ENCODE results near the gene SSB. TPM values are rescaled to one million over a fixed set of nuclear protein-coding genes. Genes with fewer than 3 reads are reported as not detected.
A peak's percentile ranks its signal among the peaks of the same experiment; 100 is the strongest.

SSB gene
- total and polyA plus RNA-seq, 9 of the 15 experiments (the other 6 are each of a cell fraction or from before 2014, with no cell fraction given), result 317 to 849 (median 515) TPM

- TF ChIP-seq REST (IDR thresholded peaks at IDR 0.05; ENCODE audit: borderline replicate concordance), result peak; percentile 15; the same call in 1 of the 2 replicates
- TF ChIP-seq REST (CRISPR knock-in tag; IDR thresholded peaks at IDR 0.05; ENCODE audit: low read depth), result peak; percentile 23; the same call in 1 of the 2 replicates
- peak in 1 of 2 experiments; percentile 60 for TF ChIP-seq NRF1 (conservative IDR thresholded peaks at IDR 0.05 in 1 of 2, IDR thresholded peaks at IDR 0.05 in 1 of 2)
- TF ChIP-seq EGR1 (conservative IDR thresholded peaks at IDR 0.05), result peak; percentile 75
- TF ChIP-seq NR2C2 (CRISPR knock-in tag; IDR thresholded peaks at IDR 0.05), result peak; percentile 47; the same call in 1 of the 2 replicates
- no peak for TF ChIP-seq NR2C2 (tag; IDR thresholded peaks at IDR 0.05)
- TF ChIP-seq MGA (IDR thresholded peaks at IDR 0.05), result no peak
Measured at GRCh38 chr2:169827272-169828140, 28.8 kb downstream of the SSB start, which contains the start of gene UBR3 (continued).
